ENCODE data around the gene SYNGR3.

DNA sequence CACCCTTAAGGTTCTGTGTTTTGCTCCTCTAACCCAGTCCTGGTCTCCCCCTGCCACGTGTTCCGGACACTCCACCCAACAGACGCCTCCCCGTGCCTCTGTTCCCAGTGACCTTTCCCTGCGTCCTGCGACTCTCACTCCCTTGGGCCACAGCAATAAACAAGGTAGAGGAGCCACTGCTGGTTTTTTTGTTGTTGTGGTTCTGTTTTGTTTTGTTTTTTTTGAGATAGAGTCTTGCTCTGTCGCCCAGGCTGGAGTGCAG, 26.1 kb downstream of the SYNGR3 start:
- TF ChIP-seq CTCF (IDR thresholded peaks at IDR 0.05; ENCODE audit: insufficient read depth, low read depth, low read length), result no peak
- no peak for TF ChIP-seq EZH2 (IDR thresholded peaks at IDR 0.05; ENCODE audit: insufficient read depth, low read length)
